Stimulated activated CD8-positive, alpha-beta memory T cell treated with anti-CD3 and anti-CD28 coated beads, Interleukin-7, amount 100 ng/mL, for 48 hours (primary cell): ENCODE data around the gene RNF10.
"Not testable (repeated sequence)": the region's sequence is repeated elsewhere in the genome, so short reads cannot be mapped to it uniquely, and the experiment has no call there.

Experiments used
- DNase-seq, 2 donors: peaks; one replicate each; pipeline ENCODE4 v3.0.0-alpha.2; 2020; ENCODE audit warnings: low read depth in 1 of 2; ENCODE audit errors: extremely low read depth in 1 of 2

Gene RNF10

DNA sequence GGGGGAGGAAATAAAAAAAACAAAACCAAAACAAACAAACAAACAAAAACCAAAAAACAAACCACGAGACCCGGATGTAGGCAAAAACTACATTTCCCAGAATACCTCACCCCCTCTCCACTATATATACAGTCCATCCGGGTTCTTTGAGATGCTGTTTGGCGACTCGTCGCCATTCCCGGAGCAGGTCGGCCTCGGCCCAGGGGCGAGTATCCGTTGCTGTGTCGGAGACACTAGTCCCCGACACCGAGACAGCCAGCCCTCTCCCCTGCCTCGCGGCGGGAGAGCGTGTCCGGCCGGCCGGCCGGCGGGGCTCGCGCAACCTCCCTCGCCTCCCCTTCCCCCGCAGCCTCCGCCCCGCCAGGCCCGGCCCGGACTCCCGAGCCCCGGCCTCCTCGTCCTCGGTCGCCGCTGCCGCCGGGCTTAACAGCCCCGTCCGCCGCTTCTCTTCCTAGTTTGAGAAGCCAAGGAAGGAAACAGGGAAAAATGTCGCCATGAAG lies at the start of gene RNF10:
TSS of gene RNF10 (plus strand) at position 154 of the 500 bp plus-strand sequence. CDS start 456 bp downstream, outside the sequence.
- DNase-seq = peak in 1 of 2 donors; percentile 37

DNA sequence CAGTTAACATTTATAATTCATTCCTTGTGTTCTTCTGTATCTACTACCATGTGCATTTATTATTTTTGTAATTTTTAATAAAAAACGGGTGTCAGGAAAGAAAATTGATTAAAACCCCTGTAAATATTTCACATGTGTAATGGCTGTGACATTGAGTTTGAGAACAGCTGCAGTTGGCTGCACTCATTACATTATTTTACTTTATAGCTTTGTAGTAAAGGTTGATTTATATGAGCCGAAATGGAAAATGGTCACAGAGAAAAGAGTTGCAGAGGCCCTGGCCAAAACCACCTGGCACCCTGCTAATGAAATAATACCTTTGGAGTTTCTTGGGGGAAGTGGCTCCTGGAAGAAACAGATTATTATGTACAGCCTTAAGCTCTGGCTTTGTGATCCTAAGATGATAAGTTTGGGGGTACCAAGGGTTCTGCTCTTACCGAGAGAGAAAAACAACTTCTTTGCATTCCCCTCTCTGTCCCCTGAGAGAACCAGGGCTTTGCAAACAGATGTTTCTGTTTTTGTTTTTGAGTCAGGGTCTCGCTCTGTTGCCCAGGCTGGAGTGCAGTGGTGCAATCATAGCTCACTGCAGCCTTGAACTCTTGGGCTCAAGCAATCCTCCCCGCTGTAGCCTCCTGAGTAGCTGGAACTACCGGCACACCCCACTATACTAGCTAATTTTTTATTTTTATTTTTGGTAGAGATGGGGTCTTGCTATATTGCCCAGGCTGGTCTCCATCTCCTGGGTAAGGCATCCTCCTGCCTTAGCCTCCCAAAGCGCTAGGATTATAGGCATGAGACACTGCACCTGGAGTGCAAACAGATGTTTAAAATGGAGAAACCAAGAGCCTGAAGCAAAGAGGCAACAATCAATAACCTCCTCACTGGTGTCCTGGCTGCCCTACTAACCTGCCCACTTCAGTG lies 47.9 kb upstream of the RNF10 start:
- no peak for DNase-seq

- DNase-seq = not testable (repeated sequence)
These were observed 46.6 kb upstream of the RNF10 start for GRCh38 chr12:120487552-120487951.

DNA sequence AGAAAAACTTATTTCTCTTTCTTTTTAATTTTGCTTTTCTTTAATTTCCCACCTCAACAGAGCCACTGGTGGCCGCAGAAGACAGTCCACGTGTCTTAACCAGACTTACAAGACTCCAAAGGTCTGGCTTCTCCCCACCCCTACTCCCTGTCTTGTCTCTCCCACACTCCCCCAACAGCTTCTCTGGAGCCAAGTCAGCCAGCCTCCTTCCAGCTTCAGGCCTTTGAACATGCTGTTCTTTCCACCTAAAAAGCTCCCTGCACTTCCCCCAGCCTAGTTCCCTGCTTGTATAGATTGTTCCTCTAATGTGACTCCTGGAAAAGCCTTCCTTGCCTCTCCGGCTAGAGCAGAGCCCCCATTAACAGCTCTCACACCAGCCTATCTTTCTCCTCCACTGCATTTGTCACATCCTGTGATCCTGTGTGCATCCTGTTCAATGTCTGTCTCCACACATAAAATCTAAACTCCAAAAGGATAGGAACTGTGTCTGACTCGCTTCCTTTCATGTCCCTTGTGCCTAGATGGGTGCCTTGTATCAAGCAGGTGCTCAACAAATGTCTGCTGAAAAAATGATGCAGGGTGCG lies 46.0 kb upstream of the RNF10 start:
- DNase-seq = no peak

DNA sequence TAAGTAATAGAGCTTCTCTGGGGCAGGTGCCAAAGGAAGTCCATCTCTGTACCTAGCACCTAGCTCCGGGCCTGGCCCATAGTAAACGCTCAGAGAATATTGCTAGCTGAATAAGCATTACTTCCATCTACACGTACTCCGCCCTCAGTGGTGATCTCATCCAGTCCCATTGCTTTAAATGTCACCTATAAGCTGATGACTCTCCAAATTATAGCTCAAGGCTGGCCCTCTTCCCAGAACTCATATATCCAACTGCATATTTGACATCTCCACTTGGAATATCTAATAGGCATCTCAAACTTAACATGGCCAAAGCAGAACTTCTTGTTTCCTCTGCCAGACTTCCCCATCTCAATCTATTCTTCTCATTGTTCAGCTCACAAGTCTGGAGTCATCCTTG lies 45.1 kb upstream of the RNF10 start:
- DNase-seq = no peak

DNA sequence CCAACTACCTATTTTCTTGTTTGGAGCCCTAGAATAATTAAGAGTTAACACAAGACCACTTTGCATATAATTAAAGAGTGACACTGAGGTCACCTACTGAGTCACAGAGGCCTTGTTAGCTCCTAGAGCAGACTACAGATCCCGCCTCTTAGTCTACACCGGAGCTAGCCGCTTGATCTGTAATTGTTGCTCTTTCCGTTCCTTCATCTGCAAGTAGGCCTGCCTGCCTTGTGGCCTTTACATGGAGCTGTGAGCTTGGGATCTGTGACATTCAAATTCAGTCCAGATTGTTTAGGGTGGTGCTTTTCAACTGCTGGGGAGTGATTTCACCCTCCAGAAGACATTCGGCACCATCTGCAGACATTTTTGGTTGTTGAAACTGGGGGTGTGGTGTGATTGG lies 43.8 kb upstream of the RNF10 start:
- no peak for DNase-seq

DNA sequence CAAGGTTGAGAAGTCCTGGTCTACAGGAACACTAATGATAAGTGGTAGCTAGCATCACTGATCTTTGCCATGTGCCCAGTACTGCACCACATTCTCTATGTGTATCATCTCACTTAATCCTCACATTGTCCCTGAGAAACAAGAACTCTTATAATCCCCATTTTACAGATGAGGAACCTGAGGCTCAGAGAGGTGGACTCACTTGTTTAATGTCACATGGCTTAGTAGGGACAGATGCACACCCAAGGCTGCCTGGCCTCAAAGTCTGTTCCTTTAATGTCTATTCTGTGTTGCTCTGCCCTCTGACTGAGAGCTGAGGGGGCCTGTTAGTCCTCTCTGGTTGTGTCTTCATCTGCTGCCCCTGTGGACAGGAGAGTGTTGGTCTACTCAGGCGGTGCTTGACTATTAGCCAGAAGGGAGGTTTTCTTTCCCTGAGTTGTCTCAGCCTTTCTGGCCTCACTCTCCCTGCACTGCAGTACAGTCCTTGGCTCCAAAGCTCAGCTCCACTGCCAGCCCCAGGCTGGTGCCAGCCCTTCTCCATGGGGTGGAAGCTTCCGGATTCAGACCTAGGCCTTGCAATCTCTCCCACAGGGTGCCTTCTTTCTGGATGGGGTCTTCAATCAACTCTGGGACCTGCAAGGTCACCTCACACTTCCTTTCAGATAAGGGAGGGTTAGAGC lies 43.2 kb upstream of the RNF10 start:
- no peak for DNase-seq

- no peak for DNase-seq
These were observed 38.9 kb upstream of the RNF10 start for GRCh38 chr12:120495186-120495730.

- peak; percentile 94 to 95 for DNase-seq
These were observed 38.3 kb upstream of the RNF10 start, which contains the start of gene DYNLL1 for GRCh38 chr12:120495731-120496412. Gene DYNLL1, plus strand, starts transcription at chr12:120496113. Its CDS starts 309 bp downstream, at chr12:120496422.

DNA sequence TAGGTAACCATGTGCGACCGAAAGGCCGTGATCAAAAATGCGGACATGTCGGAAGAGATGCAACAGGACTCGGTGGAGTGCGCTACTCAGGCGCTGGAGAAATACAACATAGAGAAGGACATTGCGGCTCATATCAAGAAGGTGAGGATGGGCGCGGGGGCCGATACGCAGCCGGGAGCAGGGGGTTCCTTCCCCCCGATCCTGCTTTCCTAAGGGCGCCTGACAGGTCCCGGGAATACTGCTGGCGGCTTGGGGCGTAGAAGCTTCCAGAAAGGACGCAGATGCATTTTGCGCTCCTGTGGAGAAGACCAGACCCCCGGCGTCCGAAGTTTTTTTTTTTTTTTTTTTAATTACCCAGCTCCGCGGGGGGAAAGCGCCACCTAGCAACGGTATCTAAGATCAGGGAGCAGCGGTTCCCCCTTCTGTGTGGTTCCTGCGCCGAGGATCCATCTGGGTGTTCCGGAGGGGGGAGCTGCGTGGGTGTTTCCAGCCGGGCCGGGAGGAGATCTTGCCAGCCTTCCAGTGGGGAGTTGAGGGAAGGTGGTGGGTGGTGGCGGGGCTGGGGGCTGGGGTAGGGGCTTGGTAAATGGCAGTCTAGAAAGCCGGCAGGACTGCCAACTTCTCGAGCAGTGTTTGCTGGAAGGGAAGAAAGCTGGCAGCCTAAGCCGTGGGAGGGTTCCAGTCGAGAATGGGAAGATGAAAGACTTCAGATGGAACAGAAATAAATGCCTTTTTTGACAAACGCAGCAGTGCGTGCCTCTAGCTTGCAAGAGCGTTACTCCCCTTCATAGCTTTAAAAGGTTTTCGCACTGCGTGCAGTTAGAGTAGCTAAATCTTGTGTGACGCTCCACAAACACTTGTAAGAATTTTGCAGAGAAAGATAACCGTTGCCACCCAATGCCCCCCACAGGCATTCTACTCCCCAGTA lies 37.5 kb upstream of the RNF10 start:
- peak in 1 of 2 donors; percentile 29 for DNase-seq

DNA sequence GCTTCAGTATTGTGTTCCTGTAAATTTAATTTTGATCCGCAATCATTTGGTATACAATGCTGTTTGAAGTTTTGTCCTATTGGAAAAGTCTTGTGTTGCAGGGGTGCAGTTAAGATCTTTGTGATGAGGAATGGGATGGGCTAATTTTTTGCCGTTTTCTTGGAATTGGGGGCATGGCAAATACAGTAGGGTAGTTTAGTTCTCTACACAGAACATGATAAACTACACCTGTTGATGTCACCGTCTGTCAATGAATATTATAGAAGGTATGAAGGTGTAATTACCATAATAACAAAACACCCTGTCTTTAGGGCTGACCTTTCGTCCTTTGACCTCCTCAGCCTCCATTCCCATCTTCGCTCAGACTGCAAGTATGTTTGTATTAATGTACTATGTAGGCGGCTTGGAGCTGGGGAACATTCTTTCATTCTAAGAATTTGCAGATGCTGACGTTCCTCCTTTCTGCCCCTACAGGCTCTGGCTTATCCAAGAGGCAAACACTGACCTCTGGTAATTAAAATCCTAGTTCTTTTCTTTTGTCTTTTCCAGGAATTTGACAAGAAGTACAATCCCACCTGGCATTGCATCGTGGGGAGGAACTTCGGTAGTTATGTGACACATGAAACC lies 36.5 kb upstream of the RNF10 start:
- no peak for DNase-seq

GRCh38 chr12:120498870-120499515 lies 35.2 kb upstream of the RNF10 start:
- DNase-seq = no peak

DNA sequence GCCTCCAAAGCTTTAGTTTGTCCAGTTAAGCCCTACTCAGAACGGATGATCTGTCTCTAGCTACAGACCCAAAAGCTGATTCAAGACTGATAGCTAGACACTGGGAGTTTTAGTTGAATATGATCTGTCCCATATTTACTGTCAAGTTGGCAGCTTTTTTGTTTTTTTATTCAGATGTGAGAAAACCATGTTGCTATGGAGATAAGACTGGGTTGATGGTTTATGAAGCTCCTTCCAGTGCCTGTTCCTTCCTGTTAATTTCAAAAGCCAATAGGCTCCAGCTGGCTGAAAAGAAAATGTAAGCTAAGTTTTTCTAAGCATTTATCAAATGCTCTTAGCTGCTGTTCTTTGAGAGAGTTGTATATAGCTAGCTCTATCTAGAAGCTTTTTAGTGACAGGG lies 33.6 kb upstream of the RNF10 start:
- DNase-seq = no peak

GRCh38 chr12:120504587-120504986 lies 29.6 kb upstream of the RNF10 start:
- DNase-seq = no peak

GRCh38 chr12:120508537-120508936 lies 25.6 kb upstream of the RNF10 start:
- no peak for DNase-seq

GRCh38 chr12:120514002-120514401 lies 20.2 kb upstream of the RNF10 start:
- DNase-seq = no peak

- DNase-seq = no peak
These were observed 18.7 kb upstream of the RNF10 start for GRCh38 chr12:120515496-120515895.

DNA sequence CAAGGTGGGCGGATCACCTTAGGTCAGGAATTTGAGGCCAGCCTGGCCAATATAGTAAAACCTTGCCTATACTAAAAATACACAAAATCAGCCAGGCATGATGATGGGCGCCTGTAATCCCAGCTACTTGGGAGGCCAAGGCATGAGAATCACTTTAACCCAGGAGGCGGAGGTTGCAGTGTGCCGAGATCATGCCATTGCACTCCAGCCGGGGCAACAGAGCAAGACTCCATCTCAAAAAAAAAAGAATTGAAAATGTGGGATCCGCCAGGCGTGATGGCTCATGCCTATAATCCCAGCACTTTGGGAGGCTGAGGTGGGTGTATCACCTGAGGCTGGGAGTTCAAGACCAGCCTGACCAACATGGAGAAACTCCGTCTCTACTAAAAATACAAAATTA lies 14.8 kb upstream of the RNF10 start:
- not testable (repeated sequence) for DNase-seq
